Measurements from ENCODE around the gene TMEM266.

The TMEM266 gene

DNA sequence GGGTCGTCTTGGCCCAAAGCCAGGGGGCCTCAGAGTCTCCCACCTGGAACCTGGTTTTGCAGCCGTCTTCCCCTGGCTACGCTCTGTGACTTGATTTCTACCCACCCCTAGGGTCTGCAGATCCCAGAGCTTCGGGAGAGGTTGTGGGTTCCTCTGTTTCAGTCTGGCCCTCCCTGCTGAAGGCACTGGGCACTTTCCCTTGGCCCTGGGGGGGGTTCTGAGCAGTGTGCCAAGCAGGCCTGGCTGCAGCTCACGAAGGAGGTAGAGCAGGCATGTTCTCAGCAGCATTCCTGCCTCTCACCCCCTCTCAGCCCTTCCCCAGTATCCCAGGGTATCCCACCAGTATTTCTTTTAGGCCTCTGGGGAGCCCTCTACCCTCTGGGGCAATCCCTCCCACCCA lies 99.0 kb downstream of the TMEM266 start:
- TF ChIP-seq, protein P1, sequence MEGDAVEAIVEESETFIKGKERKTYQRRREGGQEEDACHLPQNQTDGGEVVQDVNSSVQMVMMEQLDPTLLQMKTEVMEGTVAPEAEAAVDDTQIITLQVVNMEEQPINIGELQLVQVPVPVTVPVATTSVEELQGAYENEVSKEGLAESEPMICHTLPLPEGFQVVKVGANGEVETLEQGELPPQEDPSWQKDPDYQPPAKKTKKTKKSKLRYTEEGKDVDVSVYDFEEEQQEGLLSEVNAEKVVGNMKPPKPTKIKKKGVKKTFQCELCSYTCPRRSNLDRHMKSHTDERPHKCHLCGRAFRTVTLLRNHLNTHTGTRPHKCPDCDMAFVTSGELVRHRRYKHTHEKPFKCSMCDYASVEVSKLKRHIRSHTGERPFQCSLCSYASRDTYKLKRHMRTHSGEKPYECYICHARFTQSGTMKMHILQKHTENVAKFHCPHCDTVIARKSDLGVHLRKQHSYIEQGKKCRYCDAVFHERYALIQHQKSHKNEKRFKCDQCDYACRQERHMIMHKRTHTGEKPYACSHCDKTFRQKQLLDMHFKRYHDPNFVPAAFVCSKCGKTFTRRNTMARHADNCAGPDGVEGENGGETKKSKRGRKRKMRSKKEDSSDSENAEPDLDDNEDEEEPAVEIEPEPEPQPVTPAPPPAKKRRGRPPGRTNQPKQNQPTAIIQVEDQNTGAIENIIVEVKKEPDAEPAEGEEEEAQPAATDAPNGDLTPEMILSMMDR (IDR thresholded peaks at IDR 0.05; ENCODE audit: low read depth, low read length, missing control alignments): no peak
- no peak overlapping the region for H3K4me3 ChIP-seq (ENCODE audit: low read depth, low read length)
- no peak for DNase-seq (ENCODE audit: low read depth)

GRCh38 chr15:76159282-76159681 lies 99.5 kb downstream of the TMEM266 start:
- DNase-seq (ENCODE audit: low read depth): no peak
- TF ChIP-seq, protein P1 (IDR thresholded peaks at IDR 0.05; ENCODE audit: low read depth, low read length, missing control alignments): no peak
- no peak overlapping the region for H3K4me3 ChIP-seq (ENCODE audit: low read depth, low read length)

DNA sequence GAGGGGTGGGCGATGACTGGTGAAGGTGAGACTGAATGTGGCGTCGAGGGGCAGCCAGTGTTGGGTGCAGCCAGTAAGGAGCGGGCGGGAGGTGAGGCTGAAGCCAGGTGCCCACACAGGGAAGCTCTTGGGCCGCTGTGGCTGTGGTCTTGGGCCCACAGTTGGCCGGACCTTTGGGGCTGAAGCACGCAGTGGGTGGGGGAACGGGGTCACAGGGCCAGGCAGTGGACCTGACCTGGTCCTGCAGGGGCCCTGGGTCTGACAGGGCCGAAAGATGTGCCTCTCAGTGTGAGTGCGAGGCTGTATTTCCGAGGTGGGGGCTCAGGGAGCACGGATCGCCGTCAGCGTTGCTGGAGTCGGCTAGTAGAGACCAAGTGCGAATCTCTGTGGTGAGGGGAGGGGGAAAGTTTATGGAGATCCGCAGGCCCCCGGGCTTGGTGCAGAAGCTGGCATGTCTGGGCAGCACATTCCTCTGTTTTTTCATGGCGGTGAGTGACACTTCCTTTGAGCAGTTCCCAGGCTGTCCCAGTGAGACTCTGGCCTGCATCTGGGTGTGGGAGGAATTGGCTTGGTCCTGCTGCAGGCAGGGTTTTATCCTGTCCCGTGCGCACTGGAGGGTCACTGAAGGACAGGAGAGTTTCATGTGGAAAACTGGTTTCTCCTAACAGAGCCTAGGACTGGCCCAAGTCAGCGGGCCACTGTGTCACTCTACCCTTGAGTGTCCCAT lies 100.8 kb downstream of the TMEM266 start:
- no peak overlapping the region for H3K4me3 ChIP-seq (ENCODE audit: low read depth, low read length)
- DNase-seq (ENCODE audit: low read depth): no peak
- TF ChIP-seq, protein P1 (IDR thresholded peaks at IDR 0.05; ENCODE audit: low read depth, low read length, missing control alignments): no peak

DNA sequence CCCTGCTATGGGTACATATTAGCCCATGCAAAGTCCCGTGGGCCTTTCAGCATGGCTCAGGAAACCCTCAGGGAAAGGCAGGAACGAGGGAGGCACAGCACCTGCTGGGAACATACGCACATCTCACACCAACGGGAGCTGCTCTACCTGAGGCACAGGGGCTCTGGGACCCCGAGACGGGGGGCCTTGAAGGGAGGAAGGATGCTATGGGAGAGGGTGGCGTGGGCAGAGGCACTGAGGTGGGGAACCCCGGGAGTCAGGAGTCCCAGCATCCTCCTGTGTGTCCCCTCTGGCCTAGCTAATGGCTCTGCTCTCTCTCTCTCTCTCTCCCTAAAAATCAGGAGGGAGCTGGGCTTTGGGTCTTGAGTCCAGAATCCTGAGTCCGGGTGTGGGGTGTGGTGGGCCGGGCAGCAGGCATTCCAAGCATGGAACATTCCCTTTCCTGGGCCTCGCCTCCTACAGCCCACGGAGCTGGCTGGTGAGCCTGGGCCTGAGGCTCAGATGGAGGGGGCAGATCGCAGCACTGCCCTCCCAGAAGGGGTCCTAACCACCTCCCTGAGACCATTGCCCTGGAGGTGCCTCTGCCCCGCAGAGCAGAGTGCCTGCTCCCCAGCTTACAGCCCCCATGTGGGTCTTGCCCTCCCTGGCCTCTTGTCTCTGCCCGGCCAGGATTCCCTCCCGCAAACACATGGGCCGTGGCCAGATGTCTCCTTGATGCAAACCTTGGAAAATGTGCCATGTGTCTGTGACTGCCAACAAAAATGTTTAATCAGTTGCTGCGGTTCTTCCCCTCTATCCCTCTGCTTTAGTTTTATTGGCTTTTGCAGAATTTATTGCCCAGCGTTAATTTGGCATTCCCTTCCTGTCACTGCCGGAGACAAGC lies 101.6 kb downstream of the TMEM266 start:
- TF ChIP-seq, protein P1 (IDR thresholded peaks at IDR 0.05; ENCODE audit: low read depth, low read length, missing control alignments): no peak
- H3K4me3 ChIP-seq (ENCODE audit: low read depth, low read length): no peak overlapping the region
- DNase-seq (ENCODE audit: low read depth): no peak

- TF ChIP-seq, protein P1 (IDR thresholded peaks at IDR 0.05; ENCODE audit: low read depth, low read length, missing control alignments): no peak
- DNase-seq (ENCODE audit: low read depth): no peak
- H3K4me3 ChIP-seq (ENCODE audit: low read depth, low read length): no peak overlapping the region
These were observed 102.2 kb downstream of the TMEM266 start for GRCh38 chr15:76162036-76162398.

DNA sequence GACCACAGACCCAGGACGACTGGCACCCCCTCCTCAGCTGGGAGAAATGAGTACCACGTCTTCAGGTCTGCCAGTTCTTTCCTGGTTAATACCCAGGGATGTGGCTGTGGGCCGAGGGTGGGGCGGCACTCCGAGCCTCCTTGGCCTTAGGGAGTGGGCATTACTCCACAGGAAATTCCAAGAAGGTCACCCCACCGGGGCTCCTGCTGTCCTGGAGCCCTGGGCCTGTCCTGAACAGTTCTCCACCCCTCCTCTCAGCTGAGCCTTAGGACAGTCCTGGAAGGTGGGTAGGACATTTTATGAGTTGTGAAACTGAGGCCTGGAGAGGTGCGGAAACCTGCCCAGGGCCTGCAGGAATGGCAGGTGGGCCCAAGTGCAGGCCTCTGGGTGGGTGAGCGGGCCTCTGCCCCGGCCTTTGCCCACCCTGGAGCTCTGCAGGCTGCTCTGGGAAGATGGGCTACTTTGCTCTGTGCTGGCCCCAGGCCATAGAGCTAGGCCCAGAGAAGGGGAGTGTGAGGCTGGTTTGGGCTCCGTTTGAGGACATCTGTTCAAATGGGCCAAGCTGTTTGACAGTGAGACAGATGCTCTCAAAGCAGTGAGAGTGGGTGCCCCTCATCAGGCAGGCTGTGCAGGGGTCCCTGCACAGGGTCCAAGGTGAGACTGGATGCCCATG lies 103.1 kb downstream of the TMEM266 start:
- TF ChIP-seq, protein P1 (IDR thresholded peaks at IDR 0.05; ENCODE audit: low read depth, low read length, missing control alignments): no peak
- no peak for DNase-seq (ENCODE audit: low read depth)

More for the DNA sequence above, 103.1 kb downstream of the TMEM266 start:
- H3K4me3 ChIP-seq (ENCODE audit: low read depth, low read length): no peak overlapping the region

All from GM12864 (cell line).